C4-2B (cell line): ENCODE data around the gene ZNF106.

Source experiments
- H3K27ac ChIP-seq: fragments of 450-650 bp; 2 replicates; pipeline ENCODE4 v1.5.1; 2017
- ZFX ChIP-seq: fragments of 450-650 bp; IDR thresholded peaks from 2 replicates; pipeline ENCODE4 v1.6.1; 2017
- TF ChIP-seq, protein P1 (sequence below): fragments of 450-650 bp; conservative IDR thresholded peaks from 2 replicates; pipeline ENCODE4 v1.5.1; 2017; ENCODE audit warnings: mild to moderate bottlenecking

The ZNF106 gene

DNA sequence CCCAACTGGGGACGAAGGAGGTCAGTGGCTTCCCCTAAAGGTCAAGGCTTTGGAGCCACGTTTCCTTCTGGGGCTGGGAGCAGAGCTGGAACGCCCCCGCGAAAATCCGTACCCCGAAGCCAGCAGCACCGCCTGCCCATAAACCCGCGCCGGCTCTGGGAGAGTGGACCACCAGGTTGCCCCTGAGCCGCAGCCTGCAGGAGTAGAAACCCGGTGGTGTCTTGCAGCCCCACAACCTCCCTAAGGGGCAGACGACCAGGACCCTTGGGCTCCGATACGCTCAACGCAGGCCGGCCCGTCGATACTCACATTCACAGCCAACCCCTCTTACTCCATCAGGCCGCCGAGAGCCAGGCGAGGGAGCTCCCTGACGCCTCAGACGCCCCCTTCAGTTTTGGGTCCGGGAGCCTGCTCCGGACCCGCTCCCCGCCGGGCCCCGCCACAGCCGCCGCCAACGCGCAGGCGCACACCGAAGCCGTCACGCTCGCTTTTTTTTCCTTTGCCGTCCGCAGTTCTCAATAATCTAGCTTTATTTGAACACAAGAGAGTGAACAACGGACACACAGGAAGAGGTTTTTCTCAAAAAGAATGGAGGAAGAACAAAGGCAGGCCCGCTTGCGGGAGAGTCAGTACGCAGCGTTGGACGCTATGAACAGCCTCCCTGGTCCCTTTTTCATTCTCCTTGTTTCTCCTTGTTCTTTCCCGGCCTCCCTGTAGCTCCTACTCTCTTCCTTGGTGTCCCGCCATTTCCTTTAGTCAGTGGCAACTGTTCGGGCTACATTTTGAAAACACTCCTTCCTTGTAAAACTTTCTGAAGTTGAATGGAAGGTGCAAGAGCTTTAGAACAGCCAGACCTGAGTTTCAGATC is at the start of gene ZNF106:
Gene ZNF106 (minus strand): TSS at position 471 of the 868 bp plus-strand sequence. CDS start 18,852 bp downstream, outside the sequence.
- H3K27ac ChIP-seq, result peak within 1 kb of the TSS; percentile 75
- TF ChIP-seq, protein P1, sequence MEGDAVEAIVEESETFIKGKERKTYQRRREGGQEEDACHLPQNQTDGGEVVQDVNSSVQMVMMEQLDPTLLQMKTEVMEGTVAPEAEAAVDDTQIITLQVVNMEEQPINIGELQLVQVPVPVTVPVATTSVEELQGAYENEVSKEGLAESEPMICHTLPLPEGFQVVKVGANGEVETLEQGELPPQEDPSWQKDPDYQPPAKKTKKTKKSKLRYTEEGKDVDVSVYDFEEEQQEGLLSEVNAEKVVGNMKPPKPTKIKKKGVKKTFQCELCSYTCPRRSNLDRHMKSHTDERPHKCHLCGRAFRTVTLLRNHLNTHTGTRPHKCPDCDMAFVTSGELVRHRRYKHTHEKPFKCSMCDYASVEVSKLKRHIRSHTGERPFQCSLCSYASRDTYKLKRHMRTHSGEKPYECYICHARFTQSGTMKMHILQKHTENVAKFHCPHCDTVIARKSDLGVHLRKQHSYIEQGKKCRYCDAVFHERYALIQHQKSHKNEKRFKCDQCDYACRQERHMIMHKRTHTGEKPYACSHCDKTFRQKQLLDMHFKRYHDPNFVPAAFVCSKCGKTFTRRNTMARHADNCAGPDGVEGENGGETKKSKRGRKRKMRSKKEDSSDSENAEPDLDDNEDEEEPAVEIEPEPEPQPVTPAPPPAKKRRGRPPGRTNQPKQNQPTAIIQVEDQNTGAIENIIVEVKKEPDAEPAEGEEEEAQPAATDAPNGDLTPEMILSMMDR, result no peak
- TF ChIP-seq ZFX, result peak; percentile 47

DNA sequence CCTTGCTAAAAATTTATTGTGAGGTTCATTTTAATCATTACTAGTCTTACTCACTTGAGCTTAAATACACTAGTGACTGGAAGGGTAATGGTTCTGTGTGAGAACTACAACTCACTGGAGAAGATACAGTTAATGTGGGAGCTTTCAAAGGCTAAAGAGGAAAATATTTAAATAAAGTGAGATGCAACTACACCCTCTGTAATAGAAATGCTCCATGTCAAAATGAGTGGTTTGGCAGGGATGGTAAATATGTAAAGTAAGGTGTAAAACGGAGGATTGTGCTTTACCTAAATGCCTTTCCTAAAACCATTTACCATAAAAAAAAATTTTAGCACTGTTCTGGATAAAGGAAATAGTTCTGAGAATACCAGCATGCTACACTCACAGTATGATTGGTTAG is 42.3 kb upstream of the ZNF106 start:
- TF ChIP-seq ZFX, result no peak
- TF ChIP-seq, protein P1, result no peak

DNA sequence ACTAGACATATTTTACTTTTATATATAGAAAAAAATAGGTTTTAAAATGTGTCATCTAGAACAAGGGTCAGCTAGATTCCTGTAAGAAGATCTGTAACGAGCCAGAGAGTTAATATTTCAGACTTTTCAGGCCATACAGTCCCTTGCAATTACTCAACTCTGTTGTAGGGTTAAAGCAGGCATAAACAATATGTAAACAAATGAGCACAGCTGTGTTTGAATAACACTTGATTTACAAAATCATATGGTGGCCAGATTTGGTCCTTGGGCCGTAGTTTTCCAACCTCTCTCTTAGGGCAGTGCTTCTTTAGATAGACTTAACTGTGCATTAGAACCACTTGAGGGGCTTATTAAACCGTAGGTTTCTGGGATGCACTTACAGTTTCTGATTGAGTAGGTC is 38.0 kb upstream of the ZNF106 start:
- no peak for TF ChIP-seq ZFX
- TF ChIP-seq, protein P1, result no peak

More for the DNA sequence above, 42.3 kb upstream of the ZNF106 start:
- H3K27ac ChIP-seq, result no peak overlapping the region

DNA sequence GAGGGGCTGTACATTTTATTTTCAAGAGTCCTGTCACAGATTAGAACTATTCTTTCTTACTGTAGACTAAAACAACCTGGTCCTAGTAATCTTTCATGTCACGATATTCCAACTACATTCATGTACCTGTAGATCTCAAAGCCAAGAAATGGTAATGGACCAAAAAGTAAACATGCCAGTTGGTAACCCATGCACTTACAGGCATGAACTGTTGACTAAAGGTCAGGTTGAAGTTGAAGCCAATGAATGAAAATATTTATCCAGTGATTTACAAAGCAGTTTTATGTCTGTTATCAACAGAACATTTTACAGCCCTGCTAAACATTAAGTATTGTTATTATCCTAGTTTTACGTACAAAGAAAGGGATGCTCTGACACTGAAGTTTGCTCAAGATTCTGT is 32.4 kb upstream of the ZNF106 start:
- TF ChIP-seq, protein P1, result no peak
- TF ChIP-seq ZFX, result no peak
- H3K27ac ChIP-seq, result no peak overlapping the region

More for the DNA sequence above, 38.0 kb upstream of the ZNF106 start:
- H3K27ac ChIP-seq, result no peak overlapping the region

DNA sequence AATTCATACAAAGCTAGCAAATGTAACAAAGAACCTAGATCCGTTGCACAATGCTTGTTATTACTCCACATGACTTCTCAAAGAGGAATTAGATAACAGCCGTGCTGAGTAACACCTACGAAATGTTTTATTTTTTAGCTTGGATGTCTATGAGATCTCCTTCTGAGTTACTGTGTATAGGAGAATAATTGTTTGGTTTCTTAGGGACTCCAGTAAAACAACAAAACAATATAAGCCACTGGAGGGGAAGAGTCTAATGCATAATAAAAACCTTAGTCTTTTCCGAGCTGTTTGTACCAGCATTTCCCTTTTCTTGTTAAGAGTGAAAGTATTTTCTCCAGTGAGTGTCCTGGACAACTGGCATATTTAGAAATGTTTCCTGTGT is 20.1 kb upstream of the ZNF106 start:
- TF ChIP-seq, protein P1, result no peak
- no peak for TF ChIP-seq ZFX
- H3K27ac ChIP-seq, result no peak overlapping the region

DNA sequence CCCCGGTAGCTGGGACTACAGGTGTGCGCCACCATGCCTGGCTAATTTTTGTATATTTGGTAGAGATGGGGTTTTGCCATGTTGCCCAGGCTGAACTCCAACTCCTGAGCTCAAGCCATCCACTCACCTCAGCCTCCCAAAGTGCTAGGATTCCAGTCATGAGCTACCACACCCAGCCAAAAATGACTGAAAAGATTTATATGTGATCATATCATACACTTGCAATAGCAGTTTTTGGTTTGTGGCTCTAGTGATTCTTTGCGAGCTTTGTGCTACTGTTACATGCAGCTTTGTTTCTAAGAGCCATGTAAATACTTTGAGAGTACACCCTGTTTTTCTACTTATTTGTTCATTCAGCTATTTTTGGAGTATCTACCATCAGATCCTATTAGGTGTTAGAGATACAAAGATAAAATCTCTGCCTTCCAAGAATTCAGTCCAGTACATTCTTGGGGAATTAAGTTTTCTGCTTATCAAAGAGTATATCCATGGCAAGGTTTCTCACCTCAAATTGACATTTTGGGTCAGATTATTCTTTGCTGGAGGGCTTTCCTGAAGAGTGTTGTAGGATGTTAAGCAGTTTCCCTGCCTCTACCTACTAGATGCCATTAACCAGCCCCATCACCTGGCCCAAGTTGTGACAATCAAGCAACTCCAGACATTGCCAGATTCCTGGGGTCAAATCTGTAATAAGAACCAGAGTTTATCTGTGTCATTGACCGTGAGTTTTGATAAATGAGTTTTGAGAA is 19.5 kb upstream of the ZNF106 start:
- TF ChIP-seq ZFX, result no peak
- TF ChIP-seq, protein P1, result no peak
- no peak overlapping the region for H3K27ac ChIP-seq

DNA sequence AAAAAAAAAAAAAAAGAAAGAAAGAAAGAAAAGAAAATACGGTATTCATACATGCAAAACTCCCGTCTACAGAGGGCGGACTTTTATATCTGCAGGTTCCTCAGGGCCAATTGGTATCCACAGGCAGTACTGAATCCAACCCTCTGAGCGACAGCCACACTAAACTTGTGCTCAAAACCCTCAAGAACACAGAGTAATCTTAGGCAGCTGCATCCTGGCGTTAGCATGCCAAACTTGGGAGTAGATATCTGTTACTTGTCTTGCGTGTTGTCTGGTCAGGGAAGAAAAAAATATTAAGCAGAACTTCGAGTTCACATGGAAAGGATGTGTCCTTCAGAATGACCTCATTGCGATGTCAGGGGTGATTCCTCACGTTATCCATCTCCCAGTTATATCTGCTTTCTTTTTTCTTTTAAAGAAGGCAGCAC is 17.3 kb upstream of the ZNF106 start:
- no peak for TF ChIP-seq ZFX
- TF ChIP-seq, protein P1, result no peak
- no peak overlapping the region for H3K27ac ChIP-seq
